Measurements from ENCODE around the gene PNMA1.

The PNMA1 gene

DNA sequence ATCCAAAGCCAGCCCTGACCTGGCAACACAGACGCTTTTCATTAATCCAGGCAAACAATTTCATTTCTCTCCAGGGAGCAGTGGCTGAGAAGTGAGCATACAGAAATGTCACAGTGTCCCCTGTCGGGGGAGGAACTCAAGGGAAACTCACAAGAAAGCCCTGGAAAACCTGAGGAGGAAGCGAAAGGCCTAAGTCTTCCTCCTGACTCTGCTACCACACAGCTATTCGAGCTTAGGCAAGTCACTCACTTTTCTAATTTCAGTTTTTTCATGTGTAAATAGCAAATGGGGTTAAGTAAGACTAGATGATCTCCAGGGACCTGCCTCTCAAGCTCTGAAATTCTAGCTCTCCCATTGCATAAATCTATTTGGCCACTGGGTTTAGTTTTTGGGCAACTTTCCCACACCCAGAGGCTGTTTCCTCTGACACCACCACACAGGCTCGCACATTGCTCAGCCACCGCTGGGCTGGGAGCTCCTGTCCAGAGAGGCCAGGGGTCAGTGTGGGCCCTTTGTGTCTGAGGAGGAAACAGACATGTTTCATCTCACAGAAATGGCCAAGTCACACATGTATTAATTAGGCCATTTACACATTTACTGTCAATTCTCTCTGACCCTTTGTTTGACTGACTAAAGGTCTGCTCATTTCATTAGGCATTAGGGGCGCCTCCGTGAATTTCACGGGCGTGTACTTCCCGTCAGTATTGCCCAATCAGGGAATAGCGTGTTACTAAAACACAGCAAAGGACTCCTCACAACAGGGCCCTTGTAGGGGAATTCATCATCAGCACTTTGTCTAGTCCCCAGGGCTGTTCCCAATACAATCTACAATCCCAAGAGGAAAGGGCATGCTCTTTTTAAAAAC is 9.8 kb upstream of the PNMA1 start:
- H3K36me3 ChIP-seq (ENCODE audit: insufficient read depth, low read length): peaks cover 47% of the 10 kb centered on the region
- H3K4me3 ChIP-seq (ENCODE audit: low read length): peak overlapping the region; percentile 7
- peaks cover 21% of the 10 kb centered on the region for H3K4me1 ChIP-seq (ENCODE audit: insufficient read depth, low read length)
- H3K9me3 ChIP-seq (ENCODE audit: low read length): no peaks in the 10 kb centered on the region
- peak overlapping the region; percentile 17 for H2AFZ ChIP-seq (ENCODE audit: low read depth, low read length)
- H3K27me3 ChIP-seq (ENCODE audit: insufficient read depth, low read length): no peaks in the 10 kb centered on the region

DNA sequence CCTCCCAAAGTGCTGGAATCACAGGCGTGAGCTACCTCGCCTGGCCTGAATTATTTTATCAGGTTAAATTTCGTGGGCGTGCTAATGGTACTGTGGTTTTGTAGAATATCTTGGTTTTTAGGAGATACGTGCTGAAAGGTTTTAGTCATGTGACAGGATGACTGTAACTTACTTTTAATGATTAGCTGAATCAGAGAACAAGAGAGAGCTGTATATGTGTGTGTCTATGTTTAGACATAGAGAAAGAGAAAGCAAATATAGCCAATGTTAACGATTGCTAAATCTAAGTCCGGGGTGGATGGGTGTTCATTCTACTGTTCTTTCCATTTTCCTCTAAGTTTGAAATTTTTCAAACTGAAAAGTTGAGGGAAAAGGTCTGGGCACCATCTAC is 9.2 kb upstream of the PNMA1 start:
- Histone ChIP-seq H3K9me3 (ENCODE audit: low read length) (no peaks in the 10 kb centered on the region), H3K27me3 (ENCODE audit: insufficient read depth, low read length) (no peaks in the 10 kb centered on the region), H3K4me3 (ENCODE audit: low read length) (no peak overlapping the region), H3K4me1 (ENCODE audit: insufficient read depth, low read length) (peaks cover 21% of the 10 kb centered on the region), H3K36me3 (ENCODE audit: insufficient read depth, low read length) (peaks cover 47% of the 10 kb centered on the region), H2AFZ (ENCODE audit: low read depth, low read length) (no peak overlapping the region)

DNA sequence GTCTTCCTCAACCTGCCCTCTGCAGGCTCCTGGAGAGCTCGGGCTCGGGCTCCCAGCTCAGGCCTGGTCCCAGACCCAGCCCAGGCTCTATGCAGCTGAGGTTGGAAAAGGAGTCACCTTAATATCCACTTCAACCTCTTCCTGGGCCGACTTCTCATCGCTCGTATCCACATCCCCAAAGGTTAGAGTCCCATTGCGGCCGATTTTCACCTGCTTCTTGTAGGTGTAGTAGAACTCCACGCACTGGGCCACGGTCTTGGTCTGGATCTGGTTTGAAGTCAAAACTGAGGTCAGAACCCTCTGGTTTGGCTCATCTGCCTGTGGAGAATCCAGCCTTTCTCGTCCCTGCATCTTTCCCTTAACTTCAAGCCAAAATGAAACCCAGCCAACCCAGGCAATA is 8.4 kb upstream of the PNMA1 start:
- Histone ChIP-seq H3K4me1 (ENCODE audit: insufficient read depth, low read length) (peaks cover 21% of the 10 kb centered on the region), H3K4me3 (ENCODE audit: low read length) (no peak overlapping the region), H2AFZ (ENCODE audit: low read depth, low read length) (no peak overlapping the region), H3K9me3 (ENCODE audit: low read length) (no peaks in the 10 kb centered on the region), H3K27me3 (ENCODE audit: insufficient read depth, low read length) (no peaks in the 10 kb centered on the region), H3K36me3 (ENCODE audit: insufficient read depth, low read length) (peaks cover 50% of the 10 kb centered on the region)

DNA sequence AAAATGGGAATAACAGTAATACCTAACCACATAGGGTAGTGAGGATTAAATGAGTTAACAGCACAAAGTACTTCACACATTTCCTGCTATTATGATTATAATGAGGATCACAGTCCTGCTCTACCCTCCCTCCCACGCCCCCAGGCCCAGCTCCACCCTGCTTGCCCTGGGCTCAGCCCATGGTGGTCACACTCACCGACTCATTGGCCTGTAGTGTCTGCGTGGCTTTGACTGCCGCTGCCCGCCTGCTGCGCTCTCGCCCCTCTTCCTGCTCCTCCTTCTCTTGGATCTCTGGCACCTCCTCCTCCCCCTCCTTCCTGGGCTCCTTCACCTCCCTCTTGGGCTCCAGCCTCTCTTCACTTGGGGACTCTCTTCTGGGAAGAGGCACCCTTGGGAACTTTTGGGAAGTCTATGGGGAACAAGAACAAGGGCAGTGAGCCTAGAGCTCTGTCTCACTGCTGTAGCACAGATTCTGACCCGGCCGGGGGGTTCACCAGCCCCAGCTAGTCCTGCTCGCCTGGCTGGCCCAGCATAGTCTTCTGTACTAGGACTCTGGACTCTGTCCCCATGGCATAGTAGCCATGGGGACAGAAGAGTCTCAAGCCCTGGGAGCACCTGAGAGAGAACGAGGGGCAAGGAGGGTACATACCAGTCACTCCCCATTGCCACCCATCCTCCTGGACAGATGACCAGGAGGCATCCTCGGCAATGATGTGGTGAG is 7.1 kb upstream of the PNMA1 start:
- Histone ChIP-seq H2AFZ (ENCODE audit: low read depth, low read length) (no peak overlapping the region), H3K27me3 (ENCODE audit: insufficient read depth, low read length) (no peaks in the 10 kb centered on the region), H3K36me3 (ENCODE audit: insufficient read depth, low read length) (peaks cover 40% of the 10 kb centered on the region), H3K9me3 (ENCODE audit: low read length) (no peaks in the 10 kb centered on the region), H3K4me1 (ENCODE audit: insufficient read depth, low read length) (peaks cover 21% of the 10 kb centered on the region), H3K4me3 (ENCODE audit: low read length) (no peak overlapping the region)

DNA sequence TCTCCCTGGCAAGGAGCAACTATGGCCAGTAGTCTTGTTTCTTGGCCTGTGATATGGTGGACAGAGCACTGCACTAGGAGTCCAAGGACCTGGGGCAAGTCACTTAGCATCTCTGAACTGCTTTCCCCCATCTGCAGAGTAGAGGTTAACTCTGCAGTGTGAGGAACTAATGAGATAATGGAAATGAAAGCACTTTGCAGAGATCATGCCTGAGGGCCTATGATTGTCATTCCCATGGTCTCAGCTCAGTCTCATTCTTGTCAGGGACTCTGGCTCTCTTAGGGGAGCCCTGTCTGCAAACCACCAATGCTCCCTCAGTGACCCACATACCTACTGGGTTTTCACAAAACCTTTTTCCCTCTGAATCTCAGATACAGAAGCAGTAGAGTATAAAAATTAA is 6.5 kb upstream of the PNMA1 start:
- H3K4me1 ChIP-seq (ENCODE audit: insufficient read depth, low read length): peaks cover 24% of the 10 kb centered on the region
- H3K27me3 ChIP-seq (ENCODE audit: insufficient read depth, low read length): no peaks in the 10 kb centered on the region
- no peak overlapping the region for H3K4me3 ChIP-seq (ENCODE audit: low read length)
- no peaks in the 10 kb centered on the region for H3K9me3 ChIP-seq (ENCODE audit: low read length)
- H3K36me3 ChIP-seq (ENCODE audit: insufficient read depth, low read length): peaks cover 39% of the 10 kb centered on the region
- H2AFZ ChIP-seq (ENCODE audit: low read depth, low read length): no peak overlapping the region

DNA sequence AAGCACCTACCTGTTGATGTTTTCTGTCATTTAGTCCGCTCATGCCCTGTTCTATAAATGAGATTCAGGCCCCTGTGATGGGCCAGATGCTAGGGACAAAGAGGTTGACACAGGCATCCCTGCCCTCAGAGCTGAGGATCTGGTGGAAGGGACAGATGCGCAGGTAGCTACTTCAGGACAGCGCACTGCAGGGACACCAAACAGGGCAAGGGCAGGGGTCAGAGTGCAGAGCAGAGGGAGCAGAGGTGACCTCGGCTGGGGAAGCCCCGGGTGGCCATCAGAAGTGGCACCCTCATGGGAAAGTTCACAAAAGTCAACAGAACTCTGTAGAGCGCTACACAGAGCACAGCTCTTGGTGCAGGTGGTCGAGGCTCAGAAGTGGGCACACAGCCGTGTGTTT is 5.6 kb upstream of the PNMA1 start:
- Histone ChIP-seq H2AFZ (ENCODE audit: low read depth, low read length) (no peak overlapping the region), H3K4me1 (ENCODE audit: insufficient read depth, low read length) (peaks cover 29% of the 10 kb centered on the region), H3K4me3 (ENCODE audit: low read length) (no peak overlapping the region), H3K27me3 (ENCODE audit: insufficient read depth, low read length) (no peaks in the 10 kb centered on the region), H3K9me3 (ENCODE audit: low read length) (no peaks in the 10 kb centered on the region), H3K36me3 (ENCODE audit: insufficient read depth, low read length) (peaks cover 36% of the 10 kb centered on the region)

DNA sequence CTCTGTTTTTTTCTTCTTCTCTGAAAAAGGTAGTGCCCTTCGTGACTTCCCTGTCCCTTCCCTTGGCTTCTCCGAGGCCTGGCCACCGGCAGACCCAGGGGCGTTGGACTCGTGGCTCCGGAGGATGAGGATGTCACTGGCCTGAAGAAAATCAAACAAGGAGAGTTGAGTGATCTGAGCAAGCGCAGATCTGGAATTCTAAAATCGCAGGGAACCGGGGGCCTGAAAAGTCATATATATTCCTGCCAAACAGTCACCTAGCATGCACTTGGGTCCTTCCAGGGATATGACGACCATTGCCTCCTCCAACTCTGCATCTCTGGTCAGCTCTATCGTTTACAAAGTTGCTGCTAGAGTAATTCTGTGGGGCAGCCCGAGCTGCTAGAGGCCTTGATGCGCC is 5.2 kb upstream of the PNMA1 start:
- Histone ChIP-seq H3K4me1 (ENCODE audit: insufficient read depth, low read length) (peaks cover 27% of the 10 kb centered on the region), H3K27me3 (ENCODE audit: insufficient read depth, low read length) (no peaks in the 10 kb centered on the region), H3K9me3 (ENCODE audit: low read length) (no peaks in the 10 kb centered on the region), H3K36me3 (ENCODE audit: insufficient read depth, low read length) (peaks cover 36% of the 10 kb centered on the region), H2AFZ (ENCODE audit: low read depth, low read length) (no peak overlapping the region), H3K4me3 (ENCODE audit: low read length) (no peak overlapping the region)

DNA sequence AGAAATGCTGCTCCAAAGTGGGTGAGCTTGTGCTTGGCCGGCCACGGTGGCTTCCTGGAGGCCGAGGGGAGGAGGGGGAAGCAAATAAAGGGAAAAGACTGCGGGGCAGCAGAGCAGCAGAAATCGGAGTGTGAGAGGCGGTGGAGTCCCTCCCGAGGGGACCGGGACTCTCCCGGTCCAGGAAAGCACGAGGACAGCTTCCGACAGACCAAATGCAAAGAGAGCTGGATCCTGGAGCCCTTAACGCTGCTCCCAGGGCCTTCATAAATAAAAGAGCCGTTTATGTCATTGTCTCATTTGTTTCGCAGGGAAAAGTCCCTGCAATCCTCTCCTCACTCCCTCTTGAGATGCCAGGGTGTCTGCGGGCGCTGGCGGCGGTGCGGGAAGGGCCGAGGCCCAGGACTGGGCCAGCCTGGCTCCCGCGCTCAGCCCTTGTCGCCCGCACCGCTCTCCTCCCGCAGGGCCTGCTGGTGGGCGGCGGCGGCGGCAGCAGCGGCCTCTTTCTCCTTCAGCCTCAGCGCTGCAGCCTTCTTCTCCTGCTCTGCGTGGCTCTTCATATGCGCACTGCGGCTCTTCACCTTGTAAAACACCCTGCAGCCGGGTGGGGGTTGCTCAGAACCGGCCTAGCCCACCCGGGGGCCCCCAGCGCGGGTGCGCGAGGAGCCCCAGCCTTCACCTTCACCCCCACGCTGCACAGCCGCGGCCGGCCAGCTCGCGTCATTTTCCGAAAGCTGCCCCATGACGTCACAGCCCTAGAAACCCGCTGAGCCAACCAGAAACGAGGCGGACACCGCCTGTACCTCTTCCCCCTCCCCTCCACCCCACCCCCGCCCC is 4.5 kb upstream of the PNMA1 start:
- Histone ChIP-seq H3K9me3 (ENCODE audit: low read length) (no peaks in the 10 kb centered on the region), H3K36me3 (ENCODE audit: insufficient read depth, low read length) (peaks cover 36% of the 10 kb centered on the region), H3K4me1 (ENCODE audit: insufficient read depth, low read length) (peaks cover 20% of the 10 kb centered on the region), H3K27me3 (ENCODE audit: insufficient read depth, low read length) (no peaks in the 10 kb centered on the region), H3K4me3 (ENCODE audit: low read length) (no peak overlapping the region), H2AFZ (ENCODE audit: low read depth, low read length) (no peak overlapping the region)

DNA sequence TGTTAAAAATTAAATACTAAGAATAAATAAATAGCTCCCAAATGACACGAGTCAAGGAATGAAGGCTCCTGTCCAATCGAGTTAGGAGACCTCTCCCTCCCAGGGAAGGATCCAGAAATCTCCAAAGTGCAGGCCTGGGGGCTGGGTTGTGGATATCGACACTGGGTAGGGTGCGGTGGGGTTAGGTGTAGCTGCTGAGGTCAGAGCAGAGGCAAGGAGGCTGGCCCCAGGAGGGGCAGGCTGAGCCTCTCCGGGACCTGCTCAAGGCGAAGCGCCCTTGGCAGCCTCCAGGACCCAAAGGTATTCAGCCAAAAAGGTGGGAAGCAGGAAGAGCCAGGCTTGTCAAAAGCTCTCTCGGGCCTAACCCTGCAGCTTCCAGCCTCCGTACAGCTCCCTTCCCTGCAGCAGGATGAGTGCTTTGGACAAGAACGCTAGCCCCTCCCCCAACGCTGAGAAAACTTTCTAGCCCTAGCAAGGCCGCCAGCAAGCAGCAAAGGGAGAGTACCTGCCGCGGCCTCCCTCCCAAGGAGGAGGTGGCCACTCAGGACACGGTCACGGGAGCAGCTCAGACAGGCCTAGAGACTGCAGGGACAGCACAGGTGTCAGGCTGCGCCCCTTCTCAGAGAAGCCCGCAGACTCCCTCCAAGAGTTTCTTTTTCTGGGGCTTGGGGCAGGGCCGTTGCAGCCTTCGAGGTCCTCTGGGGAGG is 3.7 kb upstream of the PNMA1 start:
- Histone ChIP-seq H3K36me3 (ENCODE audit: insufficient read depth, low read length) (peaks cover 32% of the 10 kb centered on the region), H2AFZ (ENCODE audit: low read depth, low read length) (no peak overlapping the region), H3K27me3 (ENCODE audit: insufficient read depth, low read length) (no peaks in the 10 kb centered on the region), H3K4me1 (ENCODE audit: insufficient read depth, low read length) (peaks cover 15% of the 10 kb centered on the region), H3K9me3 (ENCODE audit: low read length) (no peaks in the 10 kb centered on the region), H3K4me3 (ENCODE audit: low read length) (no peak overlapping the region)

DNA sequence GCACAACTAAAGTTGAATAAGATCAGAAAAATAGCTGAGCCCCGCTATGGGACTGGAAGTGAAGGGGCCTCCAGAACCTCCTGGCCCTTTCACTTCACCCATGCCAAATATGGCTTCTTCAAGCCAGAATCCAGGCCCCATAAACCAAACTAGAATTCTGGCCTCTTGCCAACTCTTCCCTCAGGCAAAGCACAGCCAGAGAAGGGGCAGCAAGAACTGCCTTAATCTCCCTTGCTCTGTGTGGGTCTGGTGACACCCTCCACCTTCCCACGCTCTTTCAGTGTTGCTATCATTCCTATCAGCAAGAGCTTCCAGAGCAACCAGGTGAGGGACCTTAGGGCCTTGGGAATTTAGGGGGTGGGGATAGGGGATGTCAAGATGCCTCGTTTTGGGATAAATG is 3.1 kb upstream of the PNMA1 start:
- Histone ChIP-seq H3K4me1 (ENCODE audit: insufficient read depth, low read length) (peaks cover 17% of the 10 kb centered on the region), H3K4me3 (ENCODE audit: low read length) (no peak overlapping the region), H3K36me3 (ENCODE audit: insufficient read depth, low read length) (peaks cover 27% of the 10 kb centered on the region)

DNA sequence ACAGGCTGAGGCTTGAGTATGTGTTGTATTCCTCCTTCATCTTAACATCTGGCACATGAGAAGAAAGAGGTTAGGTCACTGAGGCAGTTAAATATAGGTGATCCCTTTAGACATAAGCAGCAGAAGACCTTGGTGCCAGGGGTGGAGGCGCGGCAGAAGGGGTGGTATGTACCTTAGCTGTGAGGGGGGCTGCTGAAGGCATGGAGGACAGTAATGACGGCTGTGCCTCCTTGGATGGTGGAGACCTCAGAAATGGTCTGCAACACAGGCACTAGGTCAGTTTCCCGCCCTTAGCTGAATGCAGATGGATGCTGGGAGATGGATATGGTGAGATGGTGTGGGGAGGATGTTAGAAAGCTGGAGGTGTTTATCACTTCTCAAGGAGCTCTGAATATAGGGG is 1.5 kb upstream of the PNMA1 start:
- Histone ChIP-seq H3K4me1 (ENCODE audit: insufficient read depth, low read length) (peaks cover 20% of the 10 kb centered on the region), H3K9me3 (ENCODE audit: low read length) (no peaks in the 10 kb centered on the region), H2AFZ (ENCODE audit: low read depth, low read length) (no peak overlapping the region), H3K27me3 (ENCODE audit: insufficient read depth, low read length) (no peaks in the 10 kb centered on the region), H3K4me3 (ENCODE audit: low read length) (no peak overlapping the region), H3K36me3 (ENCODE audit: insufficient read depth, low read length) (peaks cover 17% of the 10 kb centered on the region)

More for the DNA sequence above, 3.1 kb upstream of the PNMA1 start:
- Histone ChIP-seq H3K9me3 (ENCODE audit: low read length) (no peaks in the 10 kb centered on the region), H3K27me3 (ENCODE audit: insufficient read depth, low read length) (no peaks in the 10 kb centered on the region), H2AFZ (ENCODE audit: low read depth, low read length) (no peak overlapping the region)

DNA sequence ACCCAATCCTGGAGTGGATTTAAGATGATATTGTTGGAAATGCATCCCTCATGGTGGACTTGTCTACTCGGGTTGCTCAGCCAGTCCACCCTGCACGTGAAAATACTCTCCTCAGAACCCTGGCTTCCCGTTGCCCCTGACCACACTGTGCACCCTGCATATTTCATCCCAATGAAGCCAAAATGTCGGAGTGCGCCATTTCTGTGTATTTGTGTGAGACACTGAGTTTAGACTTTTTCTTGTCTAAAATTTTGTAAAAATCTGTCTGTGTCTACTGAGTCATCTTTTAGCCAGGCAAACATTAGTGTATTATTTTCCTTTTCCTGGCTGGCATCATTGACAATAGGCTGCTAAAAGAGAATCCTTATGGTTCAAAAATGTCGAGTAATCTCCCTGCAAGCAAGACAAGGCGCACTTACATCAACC is 485 bp upstream of the PNMA1 start:
- Histone ChIP-seq H2AFZ (ENCODE audit: low read depth, low read length) (peak overlapping the region; percentile 27), H3K9me3 (ENCODE audit: low read length) (no peaks in the 10 kb centered on the region), H3K27me3 (ENCODE audit: insufficient read depth, low read length) (no peaks in the 10 kb centered on the region), H3K36me3 (ENCODE audit: insufficient read depth, low read length) (peaks cover 22% of the 10 kb centered on the region), H3K4me1 (ENCODE audit: insufficient read depth, low read length) (peaks cover 20% of the 10 kb centered on the region), H3K4me3 (ENCODE audit: low read length) (peak overlapping the region; percentile 97)

All from neuron (in vitro differentiated cells).